GM12873 (cell line): Measurements from ENCODE around the gene KIF3A.

Source experiments
- TF ChIP-seq, protein P1 (sequence below): IDR thresholded peaks from 2 replicates; pipeline ENCODE4 v1.5.1; 2012; ENCODE audit warnings: low read depth, mild to moderate bottlenecking, moderate library complexity, low read length, control low read depth; ENCODE audit not compliant: insufficient read depth; ENCODE audit errors: missing control alignments

The KIF3A gene

DNA sequence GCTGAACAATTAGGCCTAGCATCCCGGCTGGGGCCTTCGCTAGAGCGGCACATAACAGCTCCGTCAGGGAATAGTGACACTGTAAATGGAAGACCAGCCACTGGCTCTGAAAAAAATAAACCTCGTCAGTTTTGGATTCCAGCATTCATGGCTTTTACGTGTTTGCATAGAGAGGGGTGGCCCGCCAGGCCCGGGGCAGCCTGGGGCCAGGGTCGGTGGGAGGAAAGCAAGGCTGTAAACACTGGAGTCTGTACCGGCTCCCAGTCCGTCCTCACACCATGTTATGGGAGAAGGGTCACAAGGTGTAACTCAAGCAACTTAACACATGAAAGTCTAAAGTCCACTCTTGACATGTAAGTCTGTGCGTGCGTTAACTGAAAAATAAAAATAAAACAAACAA, 21.1 kb upstream of the KIF3A start:
- TF ChIP-seq, protein P1, sequence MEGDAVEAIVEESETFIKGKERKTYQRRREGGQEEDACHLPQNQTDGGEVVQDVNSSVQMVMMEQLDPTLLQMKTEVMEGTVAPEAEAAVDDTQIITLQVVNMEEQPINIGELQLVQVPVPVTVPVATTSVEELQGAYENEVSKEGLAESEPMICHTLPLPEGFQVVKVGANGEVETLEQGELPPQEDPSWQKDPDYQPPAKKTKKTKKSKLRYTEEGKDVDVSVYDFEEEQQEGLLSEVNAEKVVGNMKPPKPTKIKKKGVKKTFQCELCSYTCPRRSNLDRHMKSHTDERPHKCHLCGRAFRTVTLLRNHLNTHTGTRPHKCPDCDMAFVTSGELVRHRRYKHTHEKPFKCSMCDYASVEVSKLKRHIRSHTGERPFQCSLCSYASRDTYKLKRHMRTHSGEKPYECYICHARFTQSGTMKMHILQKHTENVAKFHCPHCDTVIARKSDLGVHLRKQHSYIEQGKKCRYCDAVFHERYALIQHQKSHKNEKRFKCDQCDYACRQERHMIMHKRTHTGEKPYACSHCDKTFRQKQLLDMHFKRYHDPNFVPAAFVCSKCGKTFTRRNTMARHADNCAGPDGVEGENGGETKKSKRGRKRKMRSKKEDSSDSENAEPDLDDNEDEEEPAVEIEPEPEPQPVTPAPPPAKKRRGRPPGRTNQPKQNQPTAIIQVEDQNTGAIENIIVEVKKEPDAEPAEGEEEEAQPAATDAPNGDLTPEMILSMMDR: no peak

DNA sequence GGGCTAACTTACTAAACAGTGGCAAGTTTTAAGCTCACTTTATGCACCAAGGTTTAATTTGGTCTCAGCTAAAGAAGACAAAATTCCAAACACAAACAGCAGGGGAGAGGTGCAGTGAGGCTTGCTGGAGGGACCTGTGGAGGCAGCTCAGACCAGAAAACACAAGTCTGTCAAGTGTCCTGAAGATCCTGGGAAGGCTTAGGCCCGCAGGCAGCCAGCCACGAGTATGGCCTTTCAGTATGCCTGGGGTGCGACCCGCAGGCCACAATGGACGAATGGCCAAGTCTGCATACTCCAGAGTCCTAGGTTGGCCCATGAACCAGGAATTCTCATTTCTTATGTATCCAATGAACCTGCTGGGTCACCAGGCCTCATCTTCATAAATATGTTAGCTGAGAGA, 19.2 kb upstream of the KIF3A start:
- TF ChIP-seq, protein P1: no peak

DNA sequence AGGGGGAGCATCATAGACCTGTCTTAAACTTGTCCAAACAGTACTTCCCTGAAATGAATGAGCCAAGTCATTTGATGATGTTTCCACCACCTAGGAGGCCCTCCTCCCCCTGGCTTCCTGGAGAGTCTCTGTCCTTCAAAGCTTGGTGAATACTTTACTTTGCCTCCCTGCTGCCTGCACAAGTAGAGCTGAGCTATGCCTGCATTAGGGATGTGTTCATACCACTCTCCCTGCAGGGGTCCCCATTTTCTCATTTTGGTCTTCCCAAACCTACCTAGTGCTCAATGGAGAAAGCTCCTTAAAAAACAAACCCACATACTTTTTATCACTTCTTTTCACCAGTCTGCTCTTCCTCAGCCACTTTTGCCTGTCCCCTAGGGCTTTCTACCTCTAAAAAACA, 17.6 kb upstream of the KIF3A start:
- TF ChIP-seq, protein P1: peak; percentile 14

DNA sequence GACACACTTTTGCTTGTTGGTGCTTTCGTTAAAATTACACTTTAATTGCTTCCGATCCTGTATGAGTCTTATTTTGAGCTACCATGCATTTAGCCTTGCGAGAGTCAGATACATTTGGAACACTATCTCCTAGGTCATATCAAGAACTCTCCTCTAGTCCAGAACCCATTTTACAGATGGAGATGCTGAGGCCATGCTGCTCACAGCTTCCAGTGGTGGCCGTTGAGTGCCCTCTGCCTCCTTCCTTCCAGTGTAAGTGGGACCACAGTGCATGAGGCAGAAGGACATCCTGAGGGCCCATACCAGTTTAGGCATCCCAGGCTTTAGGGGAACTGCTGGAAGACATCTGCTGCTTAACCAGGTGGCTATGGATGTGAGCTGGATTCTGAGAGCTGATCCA, 16.8 kb upstream of the KIF3A start:
- TF ChIP-seq, protein P1: no peak

DNA sequence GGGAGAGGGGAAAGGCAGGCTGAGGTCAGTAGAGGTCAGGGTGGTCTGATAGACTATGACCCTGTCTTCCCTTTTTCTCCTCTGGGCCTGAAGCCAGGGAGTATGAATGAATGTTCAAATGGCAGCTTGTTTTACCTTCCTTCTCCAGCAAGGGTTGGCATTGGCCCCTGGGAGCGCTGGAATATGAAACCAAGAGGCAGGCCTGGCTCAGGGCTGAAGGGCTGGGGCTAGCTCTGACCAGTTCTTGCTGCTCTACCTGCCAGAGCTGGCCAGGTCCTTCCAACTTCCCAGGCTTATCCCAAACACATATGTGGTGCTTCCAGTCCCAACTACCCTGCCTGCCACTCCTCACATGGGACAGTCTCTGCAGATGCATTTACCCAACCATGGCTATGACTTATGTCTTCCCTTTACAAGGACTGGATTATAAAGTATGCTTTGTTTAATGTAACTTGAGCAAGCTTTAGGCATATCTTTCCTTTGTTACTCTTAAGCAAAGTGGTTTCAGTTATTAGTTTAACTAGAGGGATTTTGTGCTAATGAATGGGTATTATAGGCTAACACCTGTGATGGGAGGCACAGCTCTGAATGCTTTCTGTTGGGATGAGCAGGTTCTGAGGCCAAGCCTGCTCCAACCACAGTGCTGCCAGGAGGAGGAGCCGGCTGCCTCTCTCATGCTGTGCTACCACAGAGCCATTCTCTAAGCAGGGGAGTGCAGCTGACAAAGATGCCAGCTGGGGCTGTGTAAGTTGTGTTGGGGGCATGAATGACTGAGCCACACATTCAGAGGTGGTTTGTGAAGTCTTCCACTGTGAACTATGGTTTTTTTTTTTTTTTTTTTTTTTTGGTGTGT, 16.0 kb upstream of the KIF3A start:
- TF ChIP-seq, protein P1: no peak

DNA sequence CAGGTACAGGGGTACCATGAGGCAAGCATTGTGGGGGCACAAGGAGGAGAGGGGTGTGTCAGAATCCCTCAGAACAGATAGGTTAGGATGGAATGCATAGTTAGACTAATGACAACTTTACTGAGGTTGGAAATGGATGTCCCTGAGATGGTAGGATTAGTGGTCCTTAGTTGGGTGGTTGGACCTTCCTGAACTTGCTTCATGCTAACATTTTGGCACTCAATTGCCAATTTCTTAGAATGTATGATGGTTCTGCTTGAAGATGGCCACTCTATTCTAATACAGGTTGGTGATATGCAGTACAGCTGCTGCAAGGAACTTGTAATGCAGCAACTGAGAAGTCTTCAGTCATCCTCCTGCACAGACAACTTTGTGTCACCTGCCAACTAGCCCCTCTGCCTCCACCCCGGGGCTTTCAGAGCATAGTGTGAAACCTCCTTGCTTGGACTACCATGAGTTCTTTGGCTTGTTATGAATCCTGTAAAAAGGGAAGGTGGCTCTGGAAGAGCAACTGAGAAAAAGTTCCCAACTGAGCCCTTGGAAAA, 15.3 kb upstream of the KIF3A start:
- TF ChIP-seq, protein P1: no peak

DNA sequence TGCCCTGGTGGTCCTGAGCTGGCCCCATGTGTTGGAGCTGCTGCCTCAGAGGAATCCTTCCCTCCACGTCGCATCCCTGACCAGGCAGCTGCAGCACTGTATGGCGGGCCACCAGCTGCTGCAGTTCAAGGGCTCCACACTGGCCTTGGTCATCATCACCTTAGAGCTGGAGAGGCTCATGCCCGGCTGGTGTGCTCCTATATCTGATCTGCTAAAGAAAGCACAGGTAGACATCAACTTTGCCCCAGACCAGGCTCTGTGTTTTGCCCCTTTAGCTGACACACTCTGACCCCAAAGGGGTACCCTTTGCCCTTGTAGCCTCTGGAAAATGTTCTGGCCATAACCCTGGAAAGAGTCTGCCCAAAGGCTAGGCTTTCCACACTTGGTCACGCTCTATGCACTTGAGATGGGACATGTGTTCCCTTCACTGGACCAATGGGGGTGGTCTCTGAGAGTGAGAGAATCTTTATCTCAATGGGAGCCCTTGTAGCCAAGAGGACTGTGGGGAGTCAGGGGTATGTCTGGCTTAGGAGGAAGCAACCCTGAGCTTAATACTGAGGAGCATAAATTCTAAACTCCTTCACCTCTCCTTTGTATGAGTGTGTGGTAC, 14.7 kb upstream of the KIF3A start:
- TF ChIP-seq, protein P1: no peak
